ENCODE data around the gene LZTR1.

The LZTR1 gene

DNA sequence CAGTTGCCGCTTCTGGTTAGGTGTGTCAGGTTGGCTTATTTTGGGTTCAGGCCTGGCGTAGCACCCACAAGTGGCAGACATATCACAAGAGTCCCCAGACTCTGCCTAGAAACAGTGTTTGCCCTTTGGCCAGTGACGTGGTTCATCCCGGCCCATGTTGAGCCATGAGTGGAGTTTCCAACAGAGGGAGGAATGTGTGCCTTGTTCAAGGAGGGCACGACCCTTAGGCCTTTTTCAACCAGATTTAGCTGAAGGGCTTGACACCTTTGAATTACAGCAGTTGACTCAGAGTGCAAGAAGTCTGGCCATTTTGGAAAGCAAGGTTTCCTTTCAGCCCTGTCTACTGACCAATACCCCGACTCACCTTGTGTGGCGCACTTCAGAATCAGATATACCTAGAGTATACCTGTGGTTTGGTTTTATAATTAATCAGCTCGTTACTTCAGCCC, 30.1 kb upstream of the LZTR1 start:
- CTCF ChIA-PET: interaction anchor here (1.2 to 4.5 kb wide), 4 partner anchors 11 to 60 kb away, joined by 3 to 22 read pairs (median 4); no protein-coding TSS in a partner anchor
- DNase-seq (ENCODE audit: extremely low spot score): no peak
- TF ChIP-seq, protein P1, sequence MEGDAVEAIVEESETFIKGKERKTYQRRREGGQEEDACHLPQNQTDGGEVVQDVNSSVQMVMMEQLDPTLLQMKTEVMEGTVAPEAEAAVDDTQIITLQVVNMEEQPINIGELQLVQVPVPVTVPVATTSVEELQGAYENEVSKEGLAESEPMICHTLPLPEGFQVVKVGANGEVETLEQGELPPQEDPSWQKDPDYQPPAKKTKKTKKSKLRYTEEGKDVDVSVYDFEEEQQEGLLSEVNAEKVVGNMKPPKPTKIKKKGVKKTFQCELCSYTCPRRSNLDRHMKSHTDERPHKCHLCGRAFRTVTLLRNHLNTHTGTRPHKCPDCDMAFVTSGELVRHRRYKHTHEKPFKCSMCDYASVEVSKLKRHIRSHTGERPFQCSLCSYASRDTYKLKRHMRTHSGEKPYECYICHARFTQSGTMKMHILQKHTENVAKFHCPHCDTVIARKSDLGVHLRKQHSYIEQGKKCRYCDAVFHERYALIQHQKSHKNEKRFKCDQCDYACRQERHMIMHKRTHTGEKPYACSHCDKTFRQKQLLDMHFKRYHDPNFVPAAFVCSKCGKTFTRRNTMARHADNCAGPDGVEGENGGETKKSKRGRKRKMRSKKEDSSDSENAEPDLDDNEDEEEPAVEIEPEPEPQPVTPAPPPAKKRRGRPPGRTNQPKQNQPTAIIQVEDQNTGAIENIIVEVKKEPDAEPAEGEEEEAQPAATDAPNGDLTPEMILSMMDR (IDR thresholded peaks at IDR 0.05; ENCODE audit: control extremely low read depth, extremely low read depth, low read depth, missing control alignments): no peak
- POLR2A ChIA-PET: interaction anchor here (1.0 kb wide), 1 partner anchor 10 kb away, joined by 4 read pairs; no protein-coding TSS in a partner anchor

DNA sequence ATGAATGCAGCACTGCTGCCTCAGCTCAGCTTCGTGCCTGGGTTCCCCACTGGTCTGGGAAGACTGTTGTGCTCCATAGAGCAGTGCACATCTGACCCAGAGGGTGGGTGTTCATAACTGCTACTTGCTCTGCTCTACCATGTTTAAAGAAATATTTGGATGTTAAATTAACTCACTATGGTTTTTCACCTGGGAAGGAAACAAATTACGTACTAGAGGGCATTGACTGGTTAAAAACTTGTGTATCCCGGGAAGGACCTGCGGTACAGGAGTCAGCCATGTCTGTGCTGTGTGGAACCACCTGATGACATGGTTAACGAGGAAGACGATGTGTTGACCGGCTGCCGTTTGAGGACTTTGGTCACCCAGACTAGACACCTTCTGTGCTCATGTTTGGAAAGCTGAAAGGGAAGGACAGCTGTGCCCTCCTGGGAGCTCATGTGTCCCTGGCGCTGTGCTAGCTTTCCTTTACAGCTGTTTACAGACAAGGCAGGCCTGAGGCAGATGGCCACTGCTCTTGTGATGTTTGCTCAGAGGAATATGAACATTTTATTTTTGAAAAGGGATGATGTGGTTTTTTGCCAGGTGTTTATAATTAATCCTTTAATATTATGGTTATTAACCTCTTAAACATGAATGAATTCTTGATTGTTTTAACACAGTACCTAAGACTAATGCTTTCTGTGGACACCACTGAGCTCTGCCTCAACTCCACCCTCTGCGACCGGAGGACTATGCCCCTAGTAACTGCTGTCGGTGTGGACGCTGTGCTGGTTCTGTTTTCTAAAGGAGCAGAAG, 29.4 kb upstream of the LZTR1 start:
- DNase-seq (ENCODE audit: extremely low spot score): no peak
- CTCF ChIA-PET: interaction anchor here (1.2 to 4.5 kb wide), 5 partner anchors 10 to 169 kb away, joined by 3 to 22 read pairs (median 4); no protein-coding TSS in a partner anchor
- POLR2A ChIA-PET: interaction anchor here (1.0 kb wide), 1 partner anchor 9 kb away, joined by 4 read pairs; no protein-coding TSS in a partner anchor
- TF ChIP-seq, protein P1 (IDR thresholded peaks at IDR 0.05; ENCODE audit: control extremely low read depth, extremely low read depth, low read depth, missing control alignments): no peak

DNA sequence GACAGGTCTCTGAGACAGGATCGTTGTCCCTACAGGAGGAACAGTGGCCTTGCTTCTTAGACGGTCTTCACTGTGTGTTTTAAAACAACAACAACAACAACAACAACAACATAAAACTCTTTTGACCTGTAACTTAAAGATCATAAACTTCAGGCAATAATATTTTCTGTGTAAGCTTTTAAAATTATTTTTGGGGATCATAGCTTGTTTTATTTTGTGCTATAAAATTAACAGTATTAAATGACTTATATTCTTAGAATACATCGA, 28.8 kb upstream of the LZTR1 start:
- ChIA-PET CTCF (interaction anchor here (1.5 to 4.5 kb wide), 4 partner anchors 9 to 170 kb away, joined by 3 to 22 read pairs (median 4); no protein-coding TSS in a partner anchor), POLR2A (no interaction called here)
- TF ChIP-seq, protein P1 (IDR thresholded peaks at IDR 0.05; ENCODE audit: control extremely low read depth, extremely low read depth, low read depth, missing control alignments): no peak
- no peak for DNase-seq (ENCODE audit: extremely low spot score)

DNA sequence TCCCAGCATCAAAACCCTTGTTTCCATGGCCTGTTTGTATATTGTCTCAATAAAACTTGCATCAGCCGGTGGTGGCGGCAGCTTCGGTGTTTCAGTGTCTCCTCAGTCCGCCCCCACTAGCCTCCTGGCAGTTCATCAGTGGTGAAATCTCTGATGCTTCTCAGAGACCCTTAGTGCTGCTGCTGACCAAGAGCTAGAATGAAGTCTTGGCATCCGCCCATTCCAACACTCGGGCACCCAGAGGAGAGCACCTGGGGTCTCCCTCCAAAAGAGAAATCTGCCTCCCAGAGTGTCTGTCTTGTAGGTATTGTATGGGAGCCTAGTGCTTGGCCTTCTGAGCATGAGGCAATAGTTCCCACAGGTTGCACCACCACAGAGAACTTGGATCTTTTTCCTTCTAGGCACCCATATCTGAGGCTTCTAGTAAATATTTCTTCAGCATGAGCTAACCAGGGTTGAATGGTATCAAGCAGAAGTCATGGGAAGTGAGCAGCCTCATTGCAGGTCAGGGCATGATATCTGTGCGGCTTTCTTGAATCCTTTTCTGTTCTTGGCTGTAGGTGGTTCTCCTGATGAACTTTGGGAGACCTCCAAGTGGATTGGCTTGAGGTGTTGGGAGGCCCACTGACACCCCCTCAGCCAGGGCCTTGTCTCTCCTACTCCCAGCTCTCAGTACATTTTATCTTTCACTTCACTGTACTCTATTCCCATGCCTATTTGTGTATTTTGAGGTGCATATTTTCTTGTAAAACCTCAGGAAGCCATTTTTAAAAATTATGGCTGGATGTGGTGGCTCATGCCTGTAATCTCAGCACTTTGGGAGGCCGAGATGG, 28.2 kb upstream of the LZTR1 start:
- no peak for DNase-seq (ENCODE audit: extremely low spot score)
- TF ChIP-seq, protein P1 (IDR thresholded peaks at IDR 0.05; ENCODE audit: control extremely low read depth, extremely low read depth, low read depth, missing control alignments): no peak
- ChIA-PET CTCF (interaction anchor here (1.9 to 4.5 kb wide), 2 partner anchors 9 to 170 kb away, joined by 5 to 22 read pairs; no protein-coding TSS in a partner anchor), POLR2A (no interaction called here)

DNA sequence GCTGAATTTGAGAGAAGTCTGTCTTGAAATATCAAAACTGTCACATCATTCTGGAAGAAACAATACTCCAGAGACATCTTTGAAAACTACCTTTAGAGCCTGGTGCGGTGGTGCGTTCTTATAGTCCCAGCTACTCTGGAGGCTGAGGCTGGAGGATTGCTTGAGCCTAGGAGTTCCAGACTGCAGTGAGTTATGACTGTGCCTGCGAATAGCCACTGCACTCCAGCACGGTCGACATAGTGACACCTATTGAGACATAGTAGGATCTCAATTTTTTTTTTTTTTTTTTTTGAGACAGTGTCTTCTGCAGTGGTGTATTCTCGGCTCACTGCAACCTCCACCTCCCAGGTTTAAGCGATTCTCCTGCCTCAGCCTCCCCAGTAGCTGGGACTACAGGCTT, 26.5 kb upstream of the LZTR1 start:
- TF ChIP-seq, protein P1 (IDR thresholded peaks at IDR 0.05; ENCODE audit: control extremely low read depth, extremely low read depth, low read depth, missing control alignments): no peak
- ChIA-PET POLR2A (no interaction called here), CTCF (interaction anchor here (0.7 to 1.7 kb wide), 3 partner anchors 24 to 147 kb away, joined by 3 to 4 read pairs (median 3); no protein-coding TSS in a partner anchor)
- DNase-seq (ENCODE audit: extremely low spot score): no peak

Data from GM10248 (cell line).